Endothelial cell of umbilical vein (primary cell): ENCODE measurements around the gene CD300LD.

ENCODE experiments used
- CTCF ChIP-seq, 2 donors: IDR thresholded peaks; 1 replicate in 1 of 2; 2 replicates in 1 of 2; pipeline ENCODE4 v1.5.1; 2011; ENCODE audit warnings: low read length in 2 of 2, mild to moderate bottlenecking in 2 of 2, moderate library complexity in 2 of 2, control low read depth in 1 of 2, inconsistent platforms in 1 of 2, low read depth in 1 of 2; ENCODE audit not compliant: insufficient read depth in 1 of 2; ENCODE audit errors: extremely low read depth in 1 of 2
- EZH2 ChIP-seq: IDR thresholded peaks from 2 replicates; pipeline ENCODE4 v1.6.1; 2012; ENCODE audit warnings: borderline replicate concordance, low read depth, mild to moderate bottlenecking, moderate library complexity, low read length, inconsistent platforms; ENCODE audit not compliant: severe bottlenecking
- JUN ChIP-seq: IDR thresholded peaks from 2 replicates; pipeline ENCODE4 v1.6.1; 2011; ENCODE audit warnings: borderline replicate concordance, low read depth; ENCODE audit not compliant: insufficient read length, insufficient read depth
- MAX ChIP-seq: IDR thresholded peaks from 2 replicates; pipeline ENCODE4 v1.6.1; 2011; ENCODE audit not compliant: insufficient read depth, insufficient read length
- POLR2A ChIP-seq: IDR thresholded peaks from 2 replicates; pipeline ENCODE4 v1.6.1; 2012; ENCODE audit warnings: low read depth, mild to moderate bottlenecking, control low read depth, low read length
- POLR2AphosphoS5 ChIP-seq: IDR thresholded peaks from 2 replicates; pipeline ENCODE4 v1.6.1; 2012; ENCODE audit warnings: low read depth, mild to moderate bottlenecking, control low read depth, low read length, moderate library complexity; ENCODE audit not compliant: insufficient read depth

- TF ChIP-seq CTCF (IDR thresholded peaks at IDR 0.05; ENCODE audit: extremely low read depth in 1 of 2, insufficient read depth in 1 of 2, low read depth in 1 of 2, low read length in 2 of 2): no peak
- TF ChIP-seq POLR2AphosphoS5: no peak
- no peak for TF ChIP-seq POLR2A
- no peak for TF ChIP-seq MAX
- TF ChIP-seq EZH2: no peak
- TF ChIP-seq JUN: no peak
Measured at GRCh38 chr17:74631468-74632450, 39.7 kb upstream of the CD300LD start.
